Activated CD4-positive, CD25-positive, alpha-beta regulatory T cell treated with anti-CD3 and anti-CD28 coated beads, Interleukin-2, amount 50 U/mL, for 16 hours (primary cell): ENCODE results near the gene RTL1.

Experiments used
- DNase-seq: peaks from one replicate; pipeline ENCODE4 v3.0.0-alpha.2; 2020; ENCODE audit warnings: low read depth, low spot score

Gene RTL1

DNA sequence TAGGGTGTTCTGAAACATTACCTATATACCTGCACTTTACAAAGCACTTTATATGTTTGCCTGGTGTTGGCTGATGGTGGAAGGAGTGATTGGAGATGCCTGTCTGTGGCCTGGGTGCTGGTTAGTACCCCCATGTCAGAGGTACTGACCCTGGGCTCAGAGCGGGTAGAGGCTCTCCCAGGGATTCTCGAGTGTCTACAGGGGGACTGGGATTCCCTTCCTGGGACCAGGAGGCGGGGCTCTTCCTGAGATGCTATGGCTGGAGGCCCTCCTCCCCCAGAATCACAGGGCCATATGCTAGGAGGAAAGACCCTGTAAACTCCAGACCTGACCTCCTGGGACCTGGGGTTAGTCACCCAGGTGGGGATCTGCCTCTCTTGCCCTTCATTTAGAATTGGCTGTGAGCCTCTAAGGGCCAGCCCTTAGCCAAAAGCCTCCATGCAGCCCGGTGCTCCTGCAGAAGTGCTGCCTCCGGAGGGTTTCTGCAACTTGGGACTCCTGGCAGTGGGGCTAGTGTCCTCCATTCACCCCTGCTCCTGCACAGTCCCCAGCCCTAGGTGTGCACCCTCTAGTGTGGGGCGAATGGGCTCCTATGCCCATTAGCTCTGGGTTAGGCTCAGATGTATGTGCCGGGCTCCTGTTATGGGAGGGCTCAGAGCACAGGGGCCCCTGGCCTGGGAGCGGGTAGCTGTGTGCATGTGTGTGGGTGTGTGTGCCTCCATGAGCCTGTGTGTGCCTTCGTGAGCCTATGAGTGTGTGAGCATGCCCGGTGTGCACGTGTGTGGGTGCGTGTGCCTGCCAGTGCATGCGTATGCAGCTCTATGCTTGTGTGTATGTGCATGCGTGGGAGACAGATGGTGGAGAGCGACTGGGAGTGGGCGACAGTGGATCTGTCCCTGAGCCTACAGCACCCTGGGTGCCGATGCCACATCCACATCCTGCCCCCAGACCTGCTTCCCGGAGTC is 36.6 kb downstream of the RTL1 start:
- no peak for DNase-seq

DNA sequence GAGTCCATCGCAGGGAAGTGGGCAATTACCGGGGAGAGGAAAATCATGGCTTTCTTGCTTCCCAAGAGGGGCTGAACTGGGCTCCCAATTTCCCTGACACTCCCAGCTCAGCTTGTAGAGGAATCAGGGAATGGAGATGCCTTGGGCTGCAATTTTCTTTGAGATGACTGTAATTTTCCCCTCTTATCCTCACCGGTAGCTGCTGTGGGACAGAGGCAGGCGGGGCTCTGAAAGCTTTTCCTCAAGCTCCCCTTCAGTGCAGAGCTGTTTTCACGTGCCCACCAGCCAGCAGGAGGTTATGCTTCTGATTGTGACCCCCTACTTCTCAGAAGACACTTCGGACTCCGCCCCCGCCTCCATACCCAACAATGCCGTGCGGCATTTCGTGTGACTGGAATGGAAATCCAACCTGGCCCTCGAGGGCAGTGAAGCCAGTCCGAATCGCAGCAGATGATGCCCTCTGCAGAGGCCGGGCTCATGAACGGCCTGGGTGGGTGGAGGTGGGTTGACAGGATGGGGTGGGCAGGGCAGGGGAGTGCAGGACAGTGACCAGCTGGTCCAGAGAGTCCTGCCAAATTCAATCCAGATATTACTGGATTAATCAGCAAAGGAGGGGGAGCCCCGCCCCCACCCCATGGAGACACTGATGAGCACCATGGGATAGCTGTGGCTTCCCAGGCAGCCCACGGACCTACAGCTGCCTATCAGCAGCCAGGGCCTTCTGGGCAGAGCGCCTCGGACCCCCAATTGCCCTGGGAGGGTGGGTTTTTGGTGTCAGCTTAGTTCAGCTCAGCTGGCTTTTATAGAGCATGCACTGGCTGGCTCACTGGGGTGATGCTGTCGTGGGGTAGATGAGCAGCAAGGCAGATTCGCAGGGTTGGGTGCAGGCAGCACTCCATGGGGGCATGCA is 37.6 kb downstream of the RTL1 start:
- DNase-seq: no peak

DNA sequence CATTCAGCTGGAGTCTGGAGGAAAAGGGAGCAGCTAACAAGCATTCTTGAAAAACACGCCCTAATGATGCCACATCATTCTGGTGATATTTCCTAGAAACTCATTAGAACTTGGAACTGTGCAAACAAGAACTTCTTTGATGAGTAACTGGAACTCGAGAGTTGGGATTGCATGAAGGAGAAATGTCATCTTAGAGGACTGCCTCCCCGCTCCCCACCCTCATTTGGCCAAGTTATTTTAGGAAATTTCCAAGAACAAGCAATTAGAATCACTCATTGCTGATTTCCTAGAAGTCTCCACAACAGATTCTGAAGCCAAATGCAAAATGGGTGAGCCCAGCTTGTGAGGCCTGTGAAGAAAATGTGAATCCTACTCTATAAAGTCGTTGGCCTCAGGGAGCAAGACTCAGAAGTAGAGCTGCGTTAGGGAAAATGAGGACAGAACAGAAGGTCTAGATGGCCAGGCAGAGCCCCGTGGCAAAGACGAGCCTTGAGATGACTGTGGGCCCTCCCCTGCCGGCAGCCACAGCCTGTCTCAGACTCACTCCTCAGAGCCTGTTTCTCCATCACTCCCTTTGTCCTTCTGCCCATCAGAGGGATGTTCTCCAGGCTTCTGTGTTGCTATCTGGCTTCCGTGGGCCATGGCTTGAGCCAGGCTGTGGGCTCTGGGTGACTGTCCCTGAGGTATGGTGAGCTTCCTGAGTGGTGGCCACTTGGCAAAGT is 38.4 kb downstream of the RTL1 start:
- no peak for DNase-seq

DNA sequence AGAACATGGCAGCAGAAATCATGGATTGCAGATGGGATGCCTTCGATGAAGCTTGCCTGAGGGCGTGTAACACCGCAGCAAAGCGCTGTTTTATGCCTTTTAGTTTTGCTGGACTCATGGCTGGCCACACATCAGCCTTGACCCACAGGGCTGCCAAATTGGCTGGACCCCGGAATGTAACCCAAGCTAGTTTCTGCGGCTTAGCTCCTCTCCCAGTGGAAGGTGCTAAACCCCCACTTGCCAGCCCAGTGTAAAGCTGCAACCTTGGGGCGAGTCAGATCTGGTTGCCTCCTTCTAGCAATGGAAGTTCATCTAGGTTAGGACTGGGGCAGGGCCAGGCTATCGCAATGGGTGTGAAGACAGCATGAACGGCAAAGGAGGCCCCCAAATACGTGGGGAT is 39.3 kb downstream of the RTL1 start:
- no peak for DNase-seq

DNA sequence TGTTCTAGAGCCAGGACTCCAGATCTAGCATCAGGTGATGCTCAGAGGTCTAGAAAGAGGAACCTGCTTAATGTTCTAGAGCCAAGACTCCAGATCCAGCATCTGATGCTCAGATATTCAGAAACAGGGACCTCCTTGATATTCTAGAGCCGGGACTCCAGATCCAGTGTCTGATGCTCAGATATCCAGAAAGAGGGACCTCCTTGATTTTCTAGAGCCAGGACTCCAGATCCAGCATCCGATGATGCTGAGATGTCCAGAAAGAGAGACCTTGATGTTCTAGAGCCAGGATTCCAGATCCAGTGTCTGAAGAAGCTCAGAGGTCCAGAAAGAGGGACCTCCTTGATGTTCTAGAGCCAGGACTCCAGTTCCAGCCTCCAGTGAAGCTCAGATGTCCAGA is 40.7 kb downstream of the RTL1 start:
- no peak for DNase-seq

DNA sequence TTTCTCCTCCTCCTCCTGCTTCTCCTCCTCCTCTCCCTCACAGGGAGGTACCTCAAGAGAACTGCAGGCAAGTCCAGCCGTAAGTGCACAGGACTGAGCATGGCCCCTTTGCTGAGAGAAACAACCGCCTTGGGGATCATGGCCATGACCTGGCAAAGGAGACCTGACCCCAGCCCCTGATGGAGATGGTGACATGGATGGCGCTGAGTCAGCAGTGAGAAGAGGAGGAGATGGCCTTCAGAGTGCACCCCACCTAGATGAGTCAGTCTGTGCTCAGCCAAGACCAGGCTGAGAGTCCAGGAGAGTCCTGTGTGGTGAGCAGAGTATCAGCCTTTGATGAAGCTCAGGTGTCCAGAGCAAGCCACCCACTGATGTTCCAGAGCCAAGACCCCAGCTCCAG is 41.2 kb downstream of the RTL1 start:
- DNase-seq: no peak

DNA sequence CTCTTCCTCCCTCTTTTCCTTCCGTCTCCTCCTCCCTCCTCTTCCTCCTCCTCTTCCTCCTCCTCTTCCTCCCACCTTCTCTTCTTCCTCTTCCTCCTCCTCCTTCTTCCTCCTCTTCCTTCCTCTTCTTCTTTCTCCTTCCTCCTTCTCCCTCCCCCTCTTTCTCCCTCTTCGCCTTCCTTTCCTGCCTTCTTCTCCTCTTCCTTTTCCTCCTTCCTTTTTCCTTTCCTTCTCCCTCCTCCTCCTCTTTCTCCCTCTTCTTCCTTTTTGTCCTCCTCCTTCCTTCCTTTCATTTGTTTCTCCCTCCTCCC is 41.6 kb downstream of the RTL1 start:
- DNase-seq: no peak

DNA sequence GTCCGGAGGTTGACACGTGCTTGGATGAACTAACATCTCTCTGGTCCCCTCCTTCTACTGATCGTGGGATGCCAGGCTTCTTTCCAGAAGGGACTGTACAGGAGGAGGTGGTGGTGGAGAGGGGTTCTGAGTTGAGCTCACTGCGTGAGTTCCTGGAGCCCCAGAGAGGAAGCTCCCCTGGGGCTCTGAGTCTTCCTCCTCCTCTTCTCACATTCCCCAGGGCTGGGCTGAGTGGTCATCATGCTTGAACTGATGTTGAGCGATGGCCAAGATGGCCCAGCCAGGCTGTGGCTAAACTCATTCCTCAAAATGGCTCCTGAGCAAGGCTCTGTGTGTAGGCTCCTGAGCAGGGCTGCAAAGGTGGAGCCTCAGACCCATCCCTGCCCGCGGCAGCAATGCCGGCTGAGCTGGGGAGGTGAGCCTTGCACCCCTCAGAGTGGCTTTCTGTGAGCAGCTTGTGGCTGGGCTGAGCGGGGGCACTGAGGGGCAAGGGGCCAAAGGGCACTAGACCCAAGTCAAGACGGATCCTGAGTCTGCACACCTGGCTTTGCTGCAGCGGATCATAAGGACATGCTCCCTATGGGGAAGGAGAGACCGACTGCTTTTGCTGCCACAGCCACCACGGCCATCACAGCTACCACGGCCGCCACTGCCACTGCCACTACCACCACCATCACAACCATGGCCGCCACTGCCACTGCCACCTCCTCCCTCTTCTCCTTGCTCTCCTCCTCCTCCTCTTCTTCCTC is 42.2 kb downstream of the RTL1 start:
- no peak for DNase-seq

DNA sequence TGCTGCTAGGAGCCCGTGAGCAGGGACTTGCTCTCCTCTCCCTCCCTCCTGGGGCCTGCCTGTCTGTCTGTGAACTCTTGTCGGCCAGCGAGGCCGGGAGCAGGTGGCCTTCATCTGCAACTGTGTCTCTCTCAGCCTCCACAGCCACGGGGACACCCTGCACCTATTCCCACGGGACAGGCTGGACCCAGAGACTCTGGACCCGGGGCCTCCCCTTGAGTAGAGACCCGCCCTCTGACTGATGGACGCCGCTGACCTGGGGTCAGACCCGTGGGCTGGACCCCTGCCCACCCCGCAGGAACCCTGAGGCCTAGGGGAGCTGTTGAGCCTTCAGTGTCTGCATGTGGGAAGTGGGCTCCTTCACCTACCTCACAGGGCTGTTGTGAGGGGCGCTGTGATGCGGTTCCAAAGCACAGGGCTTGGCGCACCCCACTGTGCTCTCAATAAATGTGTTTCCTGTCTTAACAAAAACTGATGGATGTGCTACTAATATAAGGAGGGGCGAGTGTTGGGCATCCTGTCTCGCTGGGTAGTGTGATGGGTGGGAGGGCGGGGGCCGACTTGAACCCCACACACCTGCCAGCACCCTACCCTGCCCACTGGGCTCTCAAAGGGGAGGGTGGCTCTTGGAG is 42.9 kb downstream of the RTL1 start:
- DNase-seq: no peak

DNA sequence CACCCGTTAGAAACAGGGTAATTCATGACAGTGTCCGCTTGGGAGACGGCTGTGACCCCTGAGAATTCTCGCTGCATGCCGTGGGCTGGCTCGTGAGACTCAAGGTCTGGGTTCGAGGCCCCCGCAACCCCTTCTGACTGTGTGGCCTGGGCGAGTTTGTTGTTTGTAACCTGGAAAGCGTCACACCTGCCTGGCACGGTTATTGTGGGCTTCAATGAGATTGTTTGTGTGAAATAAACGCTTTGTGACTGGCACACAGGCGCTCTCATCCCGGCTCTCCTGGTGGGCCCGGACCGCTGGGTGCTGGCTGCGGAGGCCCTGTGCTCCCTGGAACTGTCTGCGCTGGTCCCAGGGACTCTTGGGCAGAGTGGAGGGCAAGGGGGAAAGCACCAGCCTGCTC is 43.7 kb downstream of the RTL1 start:
- DNase-seq: no peak

DNA sequence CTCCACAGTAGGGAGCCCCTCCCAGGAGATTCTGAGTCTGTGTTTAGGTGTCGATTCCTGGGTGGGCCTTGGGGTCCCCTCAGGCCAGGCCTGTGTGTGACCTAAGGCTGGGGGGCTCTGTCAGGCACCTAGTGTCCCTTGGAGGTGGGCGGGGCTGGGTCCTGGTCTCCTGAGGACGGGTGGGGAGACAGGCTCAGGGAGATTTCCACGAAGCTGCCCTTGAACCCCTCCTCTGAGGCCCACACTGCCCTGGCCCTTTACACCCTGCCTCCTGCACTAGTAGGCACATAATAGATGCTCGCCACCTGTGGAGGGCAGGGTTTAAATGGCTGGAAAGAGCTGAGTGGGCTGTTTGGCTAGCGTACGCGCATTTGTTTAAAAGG is 44.7 kb downstream of the RTL1 start:
- DNase-seq: no peak

DNA sequence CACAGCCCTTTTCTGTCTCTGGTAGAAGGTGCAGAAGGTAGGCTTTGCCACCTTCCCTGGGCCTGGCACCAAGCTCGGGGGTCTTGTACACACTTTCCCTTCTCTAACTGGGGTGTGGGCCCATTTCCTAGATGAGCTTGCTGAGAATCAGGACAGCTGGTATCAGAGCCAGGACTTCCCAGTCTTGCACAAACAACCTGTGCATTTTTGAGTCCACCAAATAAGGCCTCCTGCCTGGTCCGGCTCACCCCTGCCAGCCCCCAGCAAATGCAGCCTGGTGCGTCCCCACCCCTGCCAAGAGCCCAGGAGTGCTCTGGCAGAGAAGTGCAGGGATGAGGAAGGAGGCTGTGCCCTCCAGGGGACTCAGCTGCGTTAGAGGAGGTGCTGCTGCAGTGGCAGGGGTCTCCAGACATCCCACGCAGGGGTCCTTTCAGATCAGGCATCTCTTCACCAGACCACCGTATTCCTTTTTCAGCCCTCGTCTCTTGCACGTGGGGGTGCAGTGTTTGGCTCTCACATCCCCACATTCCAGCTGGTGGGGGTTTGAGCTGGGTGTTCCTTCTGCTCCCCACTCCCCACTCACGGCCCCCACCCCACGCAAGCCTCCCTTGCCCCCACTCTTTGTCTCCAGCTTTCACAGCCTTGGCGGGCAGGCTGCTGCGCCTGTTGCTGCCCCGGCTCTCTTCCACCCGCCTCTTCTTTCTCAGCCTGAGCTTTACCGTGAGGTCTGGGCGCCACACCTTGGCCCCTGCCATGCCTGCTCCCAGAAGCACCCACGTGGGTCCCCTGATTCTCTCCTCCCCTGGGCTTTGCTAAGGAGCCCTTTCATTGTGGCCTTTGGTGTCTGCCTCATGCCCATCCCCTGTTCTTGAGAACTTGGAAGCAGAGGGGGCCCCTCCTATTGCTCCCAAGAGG is 45.3 kb downstream of the RTL1 start:
- no peak for DNase-seq

DNA sequence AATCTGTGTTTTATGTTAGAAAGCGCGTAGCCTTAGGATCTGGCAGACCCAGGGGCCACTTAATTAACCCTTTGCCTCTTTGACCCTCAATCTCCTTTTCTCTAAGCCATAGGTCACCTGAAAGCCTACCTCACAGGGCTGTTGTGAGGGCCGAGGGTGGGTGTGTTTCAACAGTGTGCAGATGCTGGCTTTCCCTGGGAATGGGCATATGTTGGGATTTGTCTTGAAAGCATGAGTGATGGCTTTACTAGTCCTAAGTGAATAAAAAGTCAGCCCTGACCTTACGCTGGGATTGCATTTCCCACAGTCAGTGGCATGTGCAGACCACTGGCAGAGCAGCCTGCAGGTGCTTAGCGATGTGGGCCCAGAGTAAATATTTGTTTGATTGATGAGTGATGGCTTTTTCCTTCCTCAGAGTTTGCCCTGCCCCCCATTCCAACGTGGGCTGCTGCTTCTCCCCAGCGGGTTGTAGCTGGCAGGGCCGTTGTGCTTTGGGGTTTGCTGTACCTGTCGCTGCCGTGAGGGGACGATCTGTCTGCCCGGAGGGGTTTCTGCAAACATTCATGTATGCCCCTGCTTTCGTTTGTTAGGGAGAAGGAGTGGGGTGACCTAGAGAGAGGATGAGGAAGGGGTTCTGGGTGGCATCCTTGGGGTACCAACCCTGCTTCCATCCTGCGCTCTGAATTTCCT is 46.1 kb downstream of the RTL1 start:
- DNase-seq: no peak

DNA sequence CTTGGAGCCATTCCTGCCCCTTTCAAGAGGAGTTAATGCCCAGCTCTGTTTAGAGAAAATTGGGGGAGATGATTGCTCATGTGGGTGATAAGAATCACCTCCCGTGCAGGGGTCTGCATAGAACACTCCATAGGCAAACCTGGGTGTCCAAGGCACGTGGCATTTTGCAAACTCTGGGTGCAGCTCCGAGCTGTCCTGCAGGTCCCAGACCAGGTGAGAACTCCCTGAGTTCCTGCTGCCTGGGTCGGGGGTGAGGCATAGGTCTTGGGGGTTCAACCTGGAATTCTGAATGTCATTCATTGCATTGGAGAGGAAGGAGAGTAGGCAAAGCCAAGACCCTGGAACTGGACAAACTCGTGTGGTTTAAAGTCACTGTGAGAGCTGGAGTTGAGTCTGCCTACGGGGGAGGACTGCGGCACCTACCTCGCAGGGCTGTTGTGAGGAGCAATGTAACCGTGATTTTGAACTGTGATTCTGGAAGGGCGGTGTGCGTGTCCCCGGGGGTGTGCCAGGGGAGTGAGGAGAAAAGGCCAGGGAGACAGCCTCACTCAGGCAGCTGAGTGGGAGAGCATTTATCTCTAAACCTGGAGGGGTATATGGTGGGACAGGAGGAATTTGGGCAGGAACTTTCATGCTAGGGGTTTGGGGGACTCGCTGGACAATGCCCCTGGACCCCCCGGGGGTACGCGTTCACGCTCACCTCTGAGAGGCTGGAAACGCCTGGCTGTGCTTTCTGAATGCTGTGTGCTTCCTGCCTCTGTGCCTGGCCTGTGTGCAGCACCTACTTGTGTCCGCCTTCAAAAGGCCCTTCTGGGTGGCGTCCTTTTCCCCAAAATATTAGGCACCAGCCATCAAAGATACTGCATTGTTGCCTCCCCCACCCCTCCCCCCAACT is 47.2 kb downstream of the RTL1 start:
- no peak for DNase-seq

DNA sequence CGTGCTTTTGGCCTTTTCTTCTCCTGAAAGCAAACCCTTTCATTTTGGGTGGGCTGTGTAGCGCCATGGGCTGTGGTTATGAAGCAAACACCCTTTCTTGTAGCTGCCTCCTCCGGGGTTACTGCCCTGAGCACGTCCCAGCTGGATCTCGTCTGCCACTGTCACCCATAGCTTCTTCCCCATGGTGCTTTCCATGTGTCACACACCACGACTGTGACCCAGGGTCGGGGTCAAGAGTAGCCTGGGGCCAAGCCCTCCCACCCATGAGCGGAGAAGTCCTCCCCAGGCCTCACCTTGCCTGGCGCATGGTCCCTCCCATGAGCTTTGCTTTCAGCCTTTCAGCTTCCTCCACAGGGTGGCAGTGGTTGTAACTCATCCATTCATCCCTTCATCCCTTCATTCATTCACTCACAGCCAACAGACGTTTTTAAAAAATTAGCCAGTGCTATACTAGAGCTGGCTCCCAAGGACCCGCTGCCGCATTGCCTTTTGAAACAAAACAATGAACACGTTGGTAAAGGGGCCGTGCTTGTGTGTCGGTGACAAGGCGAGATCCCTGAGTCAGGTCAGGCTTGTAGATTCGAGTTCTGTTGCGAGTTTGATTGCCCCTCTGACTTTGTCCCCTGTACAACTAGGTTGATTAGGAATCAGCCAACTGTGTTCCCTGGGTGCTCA is 48.1 kb downstream of the RTL1 start:
- no peak for DNase-seq

DNA sequence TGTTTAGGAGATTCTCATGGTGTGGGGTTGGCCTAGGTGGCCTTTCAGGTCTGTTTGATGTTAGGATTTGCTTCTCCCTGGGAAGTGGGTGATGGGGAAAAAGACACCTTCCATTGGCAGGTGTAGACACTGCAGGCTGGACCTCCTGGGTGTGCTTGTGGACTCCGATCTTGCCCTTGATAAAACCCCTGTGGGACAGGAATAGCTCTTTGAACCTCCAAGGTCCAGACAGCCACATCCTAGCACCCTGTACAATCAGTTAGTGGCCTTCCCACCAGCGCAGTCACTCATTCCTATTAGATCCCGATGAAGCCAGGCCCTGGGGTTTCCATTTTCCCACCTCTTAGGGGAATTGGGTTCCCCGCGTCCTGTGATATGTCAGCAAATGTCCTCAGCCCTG is 49.1 kb downstream of the RTL1 start:
- DNase-seq: no peak

DNA sequence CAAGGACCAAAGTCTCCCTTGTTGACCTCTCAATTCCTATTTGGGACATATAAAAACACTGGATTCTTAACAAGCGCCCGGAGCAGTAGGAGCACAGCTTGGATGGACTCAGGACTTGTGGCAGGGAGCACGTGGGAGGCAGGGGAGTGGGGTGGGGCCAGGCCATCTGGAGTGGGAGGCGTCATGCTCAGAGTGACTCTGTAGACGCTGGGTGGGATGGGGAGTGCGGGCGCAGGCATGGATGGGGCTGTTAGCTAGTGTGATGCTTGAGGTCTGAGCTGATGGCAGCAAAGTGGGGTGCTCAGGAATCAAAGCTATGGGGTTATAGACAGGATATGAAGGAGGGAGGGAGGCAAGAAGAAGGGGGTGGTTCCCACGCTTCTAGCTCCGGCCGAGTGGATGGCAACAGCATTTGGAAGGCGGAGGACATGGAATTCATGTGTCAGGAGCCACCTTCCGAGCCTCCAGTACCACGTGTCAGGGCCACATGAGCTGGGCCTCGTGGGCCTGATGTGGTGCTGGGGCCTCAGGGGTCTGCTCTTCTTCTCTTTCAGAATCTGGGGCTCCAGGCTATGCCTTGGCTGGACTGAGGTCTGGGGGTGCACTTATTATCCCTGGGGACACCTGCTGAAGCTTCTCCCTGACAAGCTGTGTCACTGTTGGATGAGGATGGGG is 51.4 kb downstream of the RTL1 start:
- DNase-seq: no peak
